HepG2 (cell line): Measurements from ENCODE around the gene GDI1.

Source experiments
- CBFB ChIP-seq: sonication (generic); formaldehyde crosslinking; IDR thresholded peaks from 2 replicates; pipeline ENCODE4 v1.4.0; 2020; ENCODE audit warnings: missing genetic modification reagents
- CBX5 ChIP-seq: sonication (generic); formaldehyde crosslinking; IDR thresholded peaks from 2 replicates; pipeline ENCODE4 v1.4.0; 2020; ENCODE audit warnings: missing genetic modification reagents, borderline replicate concordance
- EP300 ChIP-seq, 3 experiments: sonication (generic) in 1 of 3; formaldehyde crosslinking in 1 of 3; IDR thresholded peaks; 2 replicates each; pipeline versions ENCODE4 v1.5.1 to v1.6.1; 2011 to 2020; ENCODE audit warnings: low read depth in 2 of 3, low read length in 2 of 3, borderline replicate concordance in 1 of 3, improper control_type of control experiment in 1 of 3, mild to moderate bottlenecking in 1 of 3, missing genetic modification reagents in 1 of 3, moderate library complexity in 1 of 3
- MTA1 ChIP-seq: sonication (generic); formaldehyde crosslinking; IDR thresholded peaks from 2 replicates; pipeline ENCODE4 v1.4.0; 2020; ENCODE audit warnings: missing genetic modification reagents, mild to moderate bottlenecking, borderline replicate concordance
- SMC3 ChIP-seq: IDR thresholded peaks from 2 replicates; pipeline ENCODE4 v1.6.1; 2011; ENCODE audit warnings: low read length, improper control_type of control experiment
- ZNF143 ChIP-seq: sonication (generic); formaldehyde crosslinking; IDR thresholded peaks from 2 replicates; pipeline ENCODE4 v1.4.0; 2020; ENCODE audit warnings: missing genetic modification reagents
- ZNF746 ChIP-seq: sonication (generic); formaldehyde crosslinking; IDR thresholded peaks from 2 replicates; pipeline ENCODE4 v1.8.0; 2022; ENCODE audit warnings: mild to moderate bottlenecking, missing genetic modification reagents
- TF ChIP-seq, protein P1 (sequence below): sonication (generic); formaldehyde crosslinking; IDR thresholded peaks from 2 replicates; pipeline ENCODE4 v1.5.1; 2020; ENCODE audit warnings: missing genetic modification reagents, mild to moderate bottlenecking, borderline replicate concordance

DNA sequence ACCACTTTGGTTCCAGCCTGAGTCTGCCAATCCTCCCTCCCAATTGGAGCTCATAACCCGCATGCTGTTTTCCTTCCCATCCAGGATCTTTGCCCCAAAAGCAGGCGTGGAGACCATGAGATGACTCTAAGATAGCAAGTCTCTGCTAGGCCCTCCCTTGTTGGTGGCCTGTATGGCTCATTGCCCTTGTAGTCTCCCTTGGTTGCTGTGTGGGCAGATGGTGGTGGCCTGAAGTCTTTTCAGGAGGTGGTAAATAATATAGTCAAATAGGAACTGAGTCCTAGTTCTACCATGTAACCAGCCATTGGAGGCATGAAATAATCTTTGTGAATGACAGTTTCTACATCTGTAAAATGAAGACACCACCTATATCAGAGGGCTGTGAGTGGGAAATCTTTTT lies 7.2 kb upstream of the GDI1 start:
- no peak for TF ChIP-seq EP300 (IDR thresholded peaks at IDR 0.05; ENCODE audit: low read depth in 2 of 2, low read length in 2 of 2)
- no peak for TF ChIP-seq EP300 (CRISPR knock-in tag; IDR thresholded peaks at IDR 0.05; ENCODE audit: borderline replicate concordance)
- no peak for TF ChIP-seq SMC3
- TF ChIP-seq MTA1 (CRISPR knock-in tag): no peak
- no peak for TF ChIP-seq CBFB
- TF ChIP-seq ZNF746: no peak
- TF ChIP-seq, protein P1, sequence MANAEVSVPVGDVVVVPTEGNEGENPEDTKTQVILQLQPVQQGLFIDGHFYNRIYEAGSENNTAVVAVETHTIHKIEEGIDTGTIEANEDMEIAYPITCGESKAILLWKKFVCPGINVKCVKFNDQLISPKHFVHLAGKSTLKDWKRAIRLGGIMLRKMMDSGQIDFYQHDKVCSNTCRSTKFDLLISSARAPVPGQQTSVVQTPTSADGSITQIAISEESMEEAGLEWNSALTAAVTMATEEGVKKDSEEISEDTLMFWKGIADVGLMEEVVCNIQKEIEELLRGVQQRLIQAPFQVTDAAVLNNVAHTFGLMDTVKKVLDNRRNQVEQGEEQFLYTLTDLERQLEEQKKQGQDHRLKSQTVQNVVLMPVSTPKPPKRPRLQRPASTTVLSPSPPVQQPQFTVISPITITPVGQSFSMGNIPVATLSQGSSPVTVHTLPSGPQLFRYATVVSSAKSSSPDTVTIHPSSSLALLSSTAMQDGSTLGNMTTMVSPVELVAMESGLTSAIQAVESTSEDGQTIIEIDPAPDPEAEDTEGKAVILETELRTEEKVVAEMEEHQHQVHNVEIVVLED (CRISPR knock-in tag): no peak
- TF ChIP-seq ZNF143 (CRISPR knock-in tag): no peak
- TF ChIP-seq CBX5 (CRISPR knock-in tag): no peak
